Pancreas (tissue), 10 donors: ENCODE data around the gene KIAA1549. TPM values are rescaled to one million over a fixed set of nuclear protein-coding genes. Genes with fewer than 3 reads are reported as not detected.

Experiments used
- ATAC-seq, 4 donors: fragments of 200-7000 bp; cut with Tn5 transposase; one replicate each; pipeline versions ENCODE4 v1.8.0 to v1.9.1; 2020; ENCODE audit warnings: mild to moderate bottlenecking in 4 of 4, moderate library complexity in 4 of 4
- DNase-seq, 6 donors: peaks; one replicate each; pipeline ENCODE4 v3.0.0-alpha.2; 2020
- FAIRE-seq: peaks from 2 replicates; lab custom pipeline; 2012; peaks lifted over from hg19 to GRCh38; lab: Jason Lieb, UNC
- H3K27ac ChIP-seq, 4 donors: fragments of 200-600 bp; sonication (generic); 1 replicate in 3 of 4; 2 replicates in 1 of 4; pipeline versions ENCODE4 v1.5.0 to v1.8.0; 2020
- H3K27me3 ChIP-seq, 4 donors: fragments of 200-600 bp; one replicate each; pipeline ENCODE4 v1.8.0; 2021
- H3K36me3 ChIP-seq, 3 donors: fragments of 200-600 bp; sonication (generic) in 1 of 3; one replicate each; pipeline versions ENCODE4 v1.5.0 to v1.8.0; 2020 to 2021
- H3K4me1 ChIP-seq, 3 donors: fragments of 200-600 bp; one replicate each; pipeline ENCODE4 v1.8.0; 2021
- H3K4me3 ChIP-seq, 4 donors: fragments of 200-600 bp; sonication (generic) in 2 of 4; one replicate each; pipeline versions ENCODE4 v1.5.0 to v1.8.0; 2020 to 2021
- H3K9me3 ChIP-seq, 4 donors: fragments of 200-600 bp; one replicate each; pipeline ENCODE4 v1.8.0; 2021
- WGBS, 2 donors: extraction: QIAGEN DNeasy Blood & Tissue Kit; methylation state at CpG; one replicate each; pipeline ENCODE4 v1.1.7; 2013; 5-methylcytosine and 5-hydroxymethylcytosine counted together
- intact Hi-C, 3 donors: fragments of 100-400 bp; cut with DNase I; formaldehyde crosslinking; loops; one replicate each; pipeline versions ENCODE4 v1.11.1 to v1.14.2; 2022
- polyA plus RNA-seq, 2 donors: library from polyadenylated mRNA; stranded (reverse); fragments of 200-250 nt; gene quantifications; one replicate each; pipeline ENCODE4 v1.2.3, GENCODE V29; 2013
- total RNA-seq, 6 donors: library from RNA; stranded (reverse); fragmentation: NEBNext Ultra II Directional in 4 of 6; extraction: Animal tissue kit (Norgen Biotek cat#: 25700) in 4 of 6; gene quantifications; one replicate each; pipeline versions ENCODE4 v1.2.1 to v1.2.4, GENCODE V29; 2021 to 2023
- TF ChIP-seq, protein P1 (sequence below), 4 donors: fragments of 200-600 bp; sonication (generic) in 3 of 4; IDR thresholded peaks; one replicate each; pipeline versions ENCODE4 v1.5.0 to v1.8.0; 2021; ENCODE audit warnings: antibody characterized with exemption in 4 of 4
- donor health status: healthy with polysubstance abuse.
- donor health status: DM: no; HTN: no; CAD: no; lungs with moderate emphysema.
- donor health status: DM: no; HTN: no; CAD: no.
- donor health status: control.
- donor health status: control.
- donor health status: Bipolar disorder and iron deficiency.
- donor health status: DM: yes; HTN: yes; CAD: no.
- donor health status: DM: no; HTN: no; CAD: no.
- donor health status: DM: no; HTN: no; CAD: no.
- donor health status: DM: yes; HTN: yes; CAD: no.

The KIAA1549 gene
- total and polyA plus RNA-seq, 8 donors: 1.9 to 8.0 (median 7.0) TPM

DNA sequence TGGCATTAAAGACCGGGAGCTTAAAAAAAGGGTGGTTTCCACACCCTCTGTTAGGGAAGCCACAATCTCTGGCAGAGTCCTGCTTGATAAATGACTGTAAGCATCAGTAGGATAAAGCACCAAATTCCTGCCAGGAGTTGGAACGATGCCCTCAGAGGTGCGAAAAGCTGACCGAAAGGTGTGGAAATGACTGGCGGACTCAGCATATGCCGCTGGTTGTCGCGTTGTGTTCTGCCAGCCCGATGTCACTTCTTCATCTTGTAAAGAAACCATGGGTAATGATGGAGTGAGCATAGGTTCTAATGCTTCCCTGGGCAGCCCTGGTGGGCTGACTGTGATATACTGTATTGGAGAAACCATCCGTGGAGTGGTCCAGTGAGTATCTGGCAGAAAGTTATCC lies 62.4 kb downstream of the KIAA1549 start:
- H3K9me3 ChIP-seq: no peaks in the 10 kb centered on the region
- DNase-seq: no peak
- no peak for FAIRE-seq
- intact Hi-C loops: no loop called here
- WGBS, 2 donors: 94% methylated on average over 10 of the region's 10 CpGs
- H3K4me1 ChIP-seq: no peaks in the 10 kb centered on the region
- H3K27ac ChIP-seq: no peak overlapping the region
- ATAC-seq: no peak
- H3K36me3 ChIP-seq: peaks cover 0 to 20% (median 0%) of the 10 kb centered on the region in 3 donors
- TF ChIP-seq, protein P1, sequence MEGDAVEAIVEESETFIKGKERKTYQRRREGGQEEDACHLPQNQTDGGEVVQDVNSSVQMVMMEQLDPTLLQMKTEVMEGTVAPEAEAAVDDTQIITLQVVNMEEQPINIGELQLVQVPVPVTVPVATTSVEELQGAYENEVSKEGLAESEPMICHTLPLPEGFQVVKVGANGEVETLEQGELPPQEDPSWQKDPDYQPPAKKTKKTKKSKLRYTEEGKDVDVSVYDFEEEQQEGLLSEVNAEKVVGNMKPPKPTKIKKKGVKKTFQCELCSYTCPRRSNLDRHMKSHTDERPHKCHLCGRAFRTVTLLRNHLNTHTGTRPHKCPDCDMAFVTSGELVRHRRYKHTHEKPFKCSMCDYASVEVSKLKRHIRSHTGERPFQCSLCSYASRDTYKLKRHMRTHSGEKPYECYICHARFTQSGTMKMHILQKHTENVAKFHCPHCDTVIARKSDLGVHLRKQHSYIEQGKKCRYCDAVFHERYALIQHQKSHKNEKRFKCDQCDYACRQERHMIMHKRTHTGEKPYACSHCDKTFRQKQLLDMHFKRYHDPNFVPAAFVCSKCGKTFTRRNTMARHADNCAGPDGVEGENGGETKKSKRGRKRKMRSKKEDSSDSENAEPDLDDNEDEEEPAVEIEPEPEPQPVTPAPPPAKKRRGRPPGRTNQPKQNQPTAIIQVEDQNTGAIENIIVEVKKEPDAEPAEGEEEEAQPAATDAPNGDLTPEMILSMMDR (IDR thresholded peaks at IDR 0.05): no peak
- H3K4me3 ChIP-seq: no peak overlapping the region
- H3K27me3 ChIP-seq: no peaks in the 10 kb centered on the region

- 94 to 95% methylated on average over 13 of the region's 13 CpGs for WGBS, 2 donors
- no peaks in the 10 kb centered on the region for H3K27me3 ChIP-seq
- no peak overlapping the region for H3K27ac ChIP-seq
- ATAC-seq (no peak), FAIRE-seq (no peak), DNase-seq (no peak)
- intact Hi-C loops: no loop called here
- TF ChIP-seq, protein P1 (IDR thresholded peaks at IDR 0.05): no peak
- H3K4me3 ChIP-seq: no peak overlapping the region
- H3K4me1 ChIP-seq: no peaks in the 10 kb centered on the region
- H3K36me3 ChIP-seq: peaks cover 0 to 20% (median 0%) of the 10 kb centered on the region in 3 donors
- H3K9me3 ChIP-seq: no peaks in the 10 kb centered on the region
These were observed 63.0 kb downstream of the KIAA1549 start for GRCh38 chr7:138918176-138918575.

- 93% methylated on average over 16 of the region's 16 CpGs for WGBS, 2 donors
- no peak overlapping the region for H3K4me3 ChIP-seq
- H3K27ac ChIP-seq: no peak overlapping the region
- peaks cover 0 to 20% (median 0%) of the 10 kb centered on the region in 3 donors for H3K36me3 ChIP-seq
- H3K4me1 ChIP-seq: no peaks in the 10 kb centered on the region
- TF ChIP-seq, protein P1 (IDR thresholded peaks at IDR 0.05): no peak
- FAIRE-seq (no peak), DNase-seq (no peak), ATAC-seq (no peak)
- H3K9me3 ChIP-seq: no peaks in the 10 kb centered on the region
- intact Hi-C loops: no loop called here
- H3K27me3 ChIP-seq: no peaks in the 10 kb centered on the region
These were observed 63.4 kb downstream of the KIAA1549 start for GRCh38 chr7:138917771-138918170.

- H3K36me3 ChIP-seq: peaks cover 0 to 20% (median 0%) of the 10 kb centered on the region in 3 donors
- intact Hi-C loops: no loop called here
- H3K4me1 ChIP-seq: no peaks in the 10 kb centered on the region
- FAIRE-seq: no peak
- no peak for ATAC-seq
- H3K9me3 ChIP-seq: no peaks in the 10 kb centered on the region
- no peak overlapping the region for H3K4me3 ChIP-seq
- TF ChIP-seq, protein P1 (IDR thresholded peaks at IDR 0.05): no peak
- no peak for DNase-seq
- no peaks in the 10 kb centered on the region for H3K27me3 ChIP-seq
- H3K27ac ChIP-seq: no peak overlapping the region
- WGBS, 2 donors: 91 to 94% methylated on average over 17 of the region's 17 CpGs
These were observed 64.5 kb downstream of the KIAA1549 start for GRCh38 chr7:138916731-138917130.

- no peaks in the 10 kb centered on the region for H3K4me1 ChIP-seq
- DNase-seq (no peak), FAIRE-seq (no peak), ATAC-seq (no peak)
- no peak overlapping the region for H3K4me3 ChIP-seq
- H3K27me3 ChIP-seq: no peaks in the 10 kb centered on the region
- intact Hi-C loops: no loop called here
- no peaks in the 10 kb centered on the region for H3K9me3 ChIP-seq
- peaks cover 0 to 20% (median 0%) of the 10 kb centered on the region in 3 donors for H3K36me3 ChIP-seq
- no peak overlapping the region for H3K27ac ChIP-seq
- TF ChIP-seq, protein P1 (IDR thresholded peaks at IDR 0.05): no peak
- 91 to 94% methylated on average over 6 of the region's 6 CpGs for WGBS, 2 donors
These were observed 64.9 kb downstream of the KIAA1549 start for GRCh38 chr7:138916275-138916674.
